Gastroesophageal sphincter (tissue), 4 donors: ENCODE measurements around the gene PRR5L. TPM values are rescaled to one million over a fixed set of nuclear protein-coding genes. Genes with fewer than 3 reads are reported as not detected.
A peak's percentile ranks its signal among the peaks of the same experiment; 100 is the strongest.

Experiments used
- ATAC-seq: fragments of 150-250 bp; one replicate; pipeline ENCODE4 v1.9.1; 2016; ENCODE audit warnings: mild to moderate bottlenecking, moderate library complexity
- H3K27ac ChIP-seq, 4 donors: fragments of 200-600 bp; sonication (generic) in 3 of 4; 1 replicate in 3 of 4; 2 replicates in 1 of 4; pipeline ENCODE4 v1.5.1; 2016 to 2019
- H3K27me3 ChIP-seq: fragments of 200-600 bp; sonication (generic); one replicate; pipeline ENCODE4 v1.5.1; 2019
- H3K36me3 ChIP-seq, 2 donors: fragments of 200-600 bp; sonication (generic); one replicate each; pipeline ENCODE4 v1.5.1; 2019; ENCODE audit warnings: control low read depth in 1 of 2
- H3K4me1 ChIP-seq, 3 donors: fragments of 200-600 bp; sonication (generic); 1 replicate in 2 of 3; 2 replicates in 1 of 3; pipeline ENCODE4 v1.5.1; 2016 to 2019; ENCODE audit warnings: control low read depth in 2 of 3
- H3K4me3 ChIP-seq, 2 donors: fragments of 200-600 bp; sonication (generic); one replicate each; pipeline ENCODE4 v1.5.1; 2019; ENCODE audit warnings: mild to moderate bottlenecking in 1 of 2, moderate library complexity in 1 of 2
- H3K9me3 ChIP-seq, 3 donors: fragments of 200-600 bp; sonication (generic); one replicate each; pipeline ENCODE4 v1.5.1; 2017 to 2019; ENCODE audit warnings: control low read depth in 2 of 3
- EP300 ChIP-seq: sonication (generic); formaldehyde crosslinking; IDR thresholded peaks from one replicate; pipeline ENCODE4 v1.6.1; 2017; ENCODE audit warnings: antibody characterized with exemption, mild to moderate bottlenecking
- POLR2A ChIP-seq, 2 donors: fragments of 450-650 bp; IDR thresholded peaks; one replicate each; pipeline ENCODE4 v1.6.1; 2017; ENCODE audit warnings: antibody characterized with exemption in 2 of 2, mild to moderate bottlenecking in 2 of 2, moderate library complexity in 1 of 2
- POLR2AphosphoS5 ChIP-seq: sonication (generic); formaldehyde crosslinking; IDR thresholded peaks from one replicate; pipeline ENCODE4 v1.6.1; 2017; ENCODE audit warnings: antibody characterized with exemption
- WGBS, 2 donors: methylation state at CpG; one replicate each; pipeline ENCODE4 v1.1.5; 2018; ENCODE audit warnings: low coverage in 1 of 2; 5-methylcytosine and 5-hydroxymethylcytosine counted together
- total RNA-seq, 4 donors: library from RNA; depleted of rRNA; stranded (reverse); fragments of >200 nt; gene quantifications; one replicate each; pipeline ENCODE4 v1.1.0, GENCODE V29; 2016
- TF ChIP-seq, protein P1 (sequence below), 4 experiments: fragments of 200-600 bp in 2 of 4; fragments of 450-650 bp in 2 of 4; sonication (generic) in 1 of 4; IDR thresholded peaks; one replicate each; pipeline ENCODE4 v1.5.1; 2017 to 2019; ENCODE audit warnings: antibody characterized with exemption in 4 of 4, mild to moderate bottlenecking in 2 of 4, moderate library complexity in 2 of 4

Gene PRR5L
- total RNA-seq, 4 donors from 2014 or later, result 2.8 to 9.7 (median 7.5) TPM

GRCh38 chr11:36376888-36377758 is 81.0 kb downstream of the PRR5L start:
- peak; percentile 56 for ATAC-seq
- H3K4me3 ChIP-seq, result peak overlapping the region; percentile 44 to 58

GRCh38 chr11:36377759-36378564 is 81.9 kb downstream of the PRR5L start:
- 19 to 79% methylated on average over 3 to 16 of the region's 22 CpGs for WGBS, 2 donors

More at GRCh38 chr11:36376888-36377758, 81.0 kb downstream of the PRR5L start:
- Histone ChIP-seq H3K4me1 (peaks cover 0 to 26% (median 0%) of the 10 kb centered on the region in 3 donors), H3K9me3 (no peaks in the 10 kb centered on the region), H3K36me3 (no peaks in the 10 kb centered on the region), H3K27me3 (peaks cover 70% of the 10 kb centered on the region), H3K27ac (peak overlapping the region in 2 of 4 donors; percentile 38 to 64)
- WGBS, 2 donors, result 0% methylated on average over 10 of the region's 68 CpGs; no CpG with 5 or more reads in 1 of the 2 donors
- TF ChIP-seq, protein P1, sequence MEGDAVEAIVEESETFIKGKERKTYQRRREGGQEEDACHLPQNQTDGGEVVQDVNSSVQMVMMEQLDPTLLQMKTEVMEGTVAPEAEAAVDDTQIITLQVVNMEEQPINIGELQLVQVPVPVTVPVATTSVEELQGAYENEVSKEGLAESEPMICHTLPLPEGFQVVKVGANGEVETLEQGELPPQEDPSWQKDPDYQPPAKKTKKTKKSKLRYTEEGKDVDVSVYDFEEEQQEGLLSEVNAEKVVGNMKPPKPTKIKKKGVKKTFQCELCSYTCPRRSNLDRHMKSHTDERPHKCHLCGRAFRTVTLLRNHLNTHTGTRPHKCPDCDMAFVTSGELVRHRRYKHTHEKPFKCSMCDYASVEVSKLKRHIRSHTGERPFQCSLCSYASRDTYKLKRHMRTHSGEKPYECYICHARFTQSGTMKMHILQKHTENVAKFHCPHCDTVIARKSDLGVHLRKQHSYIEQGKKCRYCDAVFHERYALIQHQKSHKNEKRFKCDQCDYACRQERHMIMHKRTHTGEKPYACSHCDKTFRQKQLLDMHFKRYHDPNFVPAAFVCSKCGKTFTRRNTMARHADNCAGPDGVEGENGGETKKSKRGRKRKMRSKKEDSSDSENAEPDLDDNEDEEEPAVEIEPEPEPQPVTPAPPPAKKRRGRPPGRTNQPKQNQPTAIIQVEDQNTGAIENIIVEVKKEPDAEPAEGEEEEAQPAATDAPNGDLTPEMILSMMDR (IDR thresholded peaks at IDR 0.05), result peak in 1 of 4 experiments; percentile 59
- no peak for TF ChIP-seq EP300
- TF ChIP-seq POLR2A (IDR thresholded peaks at IDR 0.05), result peak in 1 of 2 donors; percentile 21
- no peak for TF ChIP-seq POLR2AphosphoS5

GRCh38 chr11:36379653-36380052 is 83.6 kb downstream of the PRR5L start:
- Histone ChIP-seq H3K27ac (no peak overlapping the region), H3K9me3 (no peaks in the 10 kb centered on the region), H3K36me3 (no peaks in the 10 kb centered on the region), H3K27me3 (peaks cover 64% of the 10 kb centered on the region), H3K4me1 (peaks cover 0 to 26% (median 0%) of the 10 kb centered on the region in 3 donors), H3K4me3 (no peak overlapping the region)
- ATAC-seq, result no peak
- TF ChIP-seq POLR2AphosphoS5 (no peak), POLR2A (IDR thresholded peaks at IDR 0.05) (no peak), EP300 (no peak)
- TF ChIP-seq, protein P1 (IDR thresholded peaks at IDR 0.05), result no peak
- 94 to 100% methylated on average over 2 to 3 of the region's 3 CpGs for WGBS, 2 donors

More at GRCh38 chr11:36377759-36378564, 81.9 kb downstream of the PRR5L start:
- ATAC-seq, result peak; percentile 6
- Histone ChIP-seq H3K9me3 (no peaks in the 10 kb centered on the region), H3K4me1 (peaks cover 0 to 26% (median 0%) of the 10 kb centered on the region in 3 donors), H3K36me3 (no peaks in the 10 kb centered on the region), H3K4me3 (peak overlapping the region; percentile 44 to 58), H3K27me3 (peaks cover 70% of the 10 kb centered on the region), H3K27ac (peak overlapping the region in 2 of 4 donors; percentile 38 to 64)
- TF ChIP-seq POLR2AphosphoS5 (no peak), POLR2A (IDR thresholded peaks at IDR 0.05) (peak in 1 of 2 donors; percentile 2), EP300 (no peak)
- TF ChIP-seq, protein P1 (IDR thresholded peaks at IDR 0.05), result no peak

GRCh38 chr11:36380296-36381014 is 84.4 kb downstream of the PRR5L start:
- ATAC-seq, result no peak
- Histone ChIP-seq H3K36me3 (no peaks in the 10 kb centered on the region), H3K9me3 (no peaks in the 10 kb centered on the region), H3K4me3 (no peak overlapping the region), H3K4me1 (peaks cover 0 to 26% (median 0%) of the 10 kb centered on the region in 3 donors), H3K27me3 (peaks cover 56% of the 10 kb centered on the region), H3K27ac (no peak overlapping the region)
- 82 to 91% methylated on average over 9 of the region's 9 CpGs for WGBS, 2 donors
- TF ChIP-seq EP300, result no peak
- TF ChIP-seq POLR2AphosphoS5, result no peak
- no peak for TF ChIP-seq POLR2A (IDR thresholded peaks at IDR 0.05)
- TF ChIP-seq, protein P1 (IDR thresholded peaks at IDR 0.05), result no peak
